Memory B cell (primary cell): ENCODE measurements around the gene MGAT3.
"Not testable (repeated sequence)": the region's sequence is repeated elsewhere in the genome, so short reads cannot be mapped to it uniquely, and the experiment has no call there.

Source experiments
- ATAC-seq: fragments of 150-1000 bp; cut with Tn5 transposase; 2 replicates; pipeline ENCODE4 v1.10.0; 2021; ENCODE audit warnings: low read depth, mild to moderate bottlenecking, moderate library complexity
- DNase-seq, 2 donors: peaks; one replicate each; pipeline ENCODE4 v3.0.0; 2022; ENCODE audit warnings: low spot score in 2 of 2
- H3K27ac Mint-ChIP-seq: one replicate; pipeline ENCODE4 v1.8.0; 2022; ENCODE audit warnings: mild to moderate bottlenecking, moderate library complexity, mixed read lengths
- H3K27me3 Mint-ChIP-seq: one replicate; pipeline ENCODE4 v1.8.0; 2022; ENCODE audit warnings: mixed read lengths
- H3K36me3 Mint-ChIP-seq: one replicate; pipeline ENCODE4 v1.8.0; 2022; ENCODE audit warnings: mild to moderate bottlenecking, mixed read lengths
- H3K4me1 Mint-ChIP-seq: one replicate; pipeline ENCODE4 v1.8.0; 2022; ENCODE audit warnings: mixed read lengths
- H3K4me3 Mint-ChIP-seq: one replicate; pipeline ENCODE4 v1.8.0; 2022; ENCODE audit warnings: mild to moderate bottlenecking, moderate library complexity, mixed read lengths
- H3K9me3 Mint-ChIP-seq: one replicate; pipeline ENCODE4 v1.8.0; 2022; ENCODE audit warnings: mixed read lengths

Gene MGAT3

GRCh38 chr22:39456522-39457197 is at the start of gene MGAT3:
MGAT3 (plus strand) TSS chr22:39457012; CDS start chr22:39487348, 30,336 bp downstream.
- Mint-ChIP-seq H3K27me3 (no peaks in the 10 kb centered on the region), H3K9me3 (no peaks in the 10 kb centered on the region), H3K36me3 (peaks cover 2% of the 10 kb centered on the region), H3K4me3 (peak within 1 kb of the TSS; percentile 78), H3K27ac (peak within 1 kb of the TSS; percentile 76), H3K4me1 (peaks cover 46% of the 10 kb centered on the region)
- no peak for DNase-seq
- ATAC-seq = peak; percentile 36

DNA sequence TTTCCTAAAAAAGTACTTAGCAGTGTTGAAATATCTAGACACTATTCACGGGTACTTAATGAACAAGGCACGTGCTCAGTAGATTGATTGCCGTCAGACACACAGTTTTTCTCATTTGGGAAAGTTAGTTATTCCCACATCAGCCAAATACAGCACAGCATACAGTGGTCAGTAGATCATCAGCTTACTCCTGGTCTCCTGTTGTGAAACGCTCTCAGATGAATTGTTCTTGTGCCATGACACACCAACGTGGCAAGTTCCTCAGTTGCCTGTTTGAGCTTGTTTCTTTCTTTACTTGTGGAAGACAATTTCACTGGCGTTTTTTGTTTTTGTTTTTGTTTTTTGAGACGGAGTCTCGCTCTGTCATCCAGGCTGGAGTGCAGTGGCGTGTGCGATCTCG is 48.6 kb upstream of the MGAT3 start:
- H3K4me1 Mint-ChIP-seq = peaks cover 15% of the 10 kb centered on the region
- H3K4me3 Mint-ChIP-seq = no peak overlapping the region
- no peak overlapping the region for H3K27ac Mint-ChIP-seq
- no peaks in the 10 kb centered on the region for H3K9me3 Mint-ChIP-seq
- ATAC-seq (no peak), DNase-seq (no peak)
- H3K36me3 Mint-ChIP-seq = peaks cover 5% of the 10 kb centered on the region
- H3K27me3 Mint-ChIP-seq = no peaks in the 10 kb centered on the region

GRCh38 chr22:39408807-39409206 is 48.0 kb upstream of the MGAT3 start:
- DNase-seq (no peak), ATAC-seq (no peak)
- Mint-ChIP-seq H3K4me1 (peaks cover 14% of the 10 kb centered on the region), H3K27me3 (no peaks in the 10 kb centered on the region), H3K36me3 (peaks cover 3% of the 10 kb centered on the region), H3K27ac (no peak overlapping the region), H3K9me3 (no peaks in the 10 kb centered on the region), H3K4me3 (no peak overlapping the region)

- Mint-ChIP-seq H3K4me1 (peaks cover 15% of the 10 kb centered on the region), H3K27ac (no peak overlapping the region), H3K4me3 (no peak overlapping the region), H3K9me3 (no peaks in the 10 kb centered on the region), H3K36me3 (peaks cover 1% of the 10 kb centered on the region), H3K27me3 (no peaks in the 10 kb centered on the region)
- DNase-seq (no peak), ATAC-seq (no peak)
These were observed 47.2 kb upstream of the MGAT3 start for GRCh38 chr22:39409516-39410029.

GRCh38 chr22:39410264-39410663 is 46.5 kb upstream of the MGAT3 start:
- DNase-seq = no peak
- ATAC-seq = no peak
- Mint-ChIP-seq H3K36me3 (peaks cover 1% of the 10 kb centered on the region), H3K4me1 (peaks cover 15% of the 10 kb centered on the region), H3K27me3 (no peaks in the 10 kb centered on the region), H3K9me3 (no peaks in the 10 kb centered on the region), H3K4me3 (no peak overlapping the region), H3K27ac (no peak overlapping the region)

- not testable (repeated sequence) for H3K9me3 Mint-ChIP-seq, H3K27ac Mint-ChIP-seq, H3K27me3 Mint-ChIP-seq, H3K36me3 Mint-ChIP-seq, ATAC-seq, DNase-seq, H3K4me3 Mint-ChIP-seq
- peaks cover 15% of the 10 kb centered on the region for H3K4me1 Mint-ChIP-seq
These were observed 44.9 kb upstream of the MGAT3 start for GRCh38 chr22:39411828-39412365.

- ATAC-seq, H3K27me3 Mint-ChIP-seq, H3K27ac Mint-ChIP-seq, H3K9me3 Mint-ChIP-seq, H3K36me3 Mint-ChIP-seq, H3K4me3 Mint-ChIP-seq, DNase-seq: not testable (repeated sequence)
- peaks cover 15% of the 10 kb centered on the region for H3K4me1 Mint-ChIP-seq
These were observed 43.6 kb upstream of the MGAT3 start for GRCh38 chr22:39413204-39413603.

DNA sequence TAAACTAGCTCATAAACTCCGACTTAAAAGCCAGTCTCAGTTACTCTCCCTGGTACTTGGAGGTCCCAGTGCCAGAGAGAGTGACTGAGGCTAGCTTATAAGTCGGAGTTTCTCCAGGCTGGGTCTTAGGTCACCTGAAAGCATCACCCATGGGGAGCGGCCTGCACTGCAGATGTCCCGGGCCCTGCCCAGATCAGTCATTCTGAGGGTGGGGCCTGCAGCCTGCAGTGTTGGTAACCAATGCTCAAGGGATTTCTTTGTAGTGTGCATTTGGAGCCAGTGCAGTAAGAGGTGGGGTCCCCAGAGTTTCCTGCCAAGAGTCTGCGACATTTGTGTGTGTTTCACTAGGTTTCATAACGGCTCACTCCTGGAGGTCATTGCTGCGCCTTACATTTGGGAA is 42.4 kb upstream of the MGAT3 start:
- Mint-ChIP-seq H3K4me3 (no peak overlapping the region), H3K9me3 (no peaks in the 10 kb centered on the region), H3K4me1 (peaks cover 19% of the 10 kb centered on the region), H3K36me3 (peaks cover 10% of the 10 kb centered on the region), H3K27ac (no peak overlapping the region), H3K27me3 (no peaks in the 10 kb centered on the region)
- DNase-seq (no peak), ATAC-seq (no peak)

GRCh38 chr22:39414886-39415285 is 41.9 kb upstream of the MGAT3 start:
- peaks cover 14% of the 10 kb centered on the region for H3K36me3 Mint-ChIP-seq
- no peak overlapping the region for H3K27ac Mint-ChIP-seq
- no peak overlapping the region for H3K4me3 Mint-ChIP-seq
- H3K4me1 Mint-ChIP-seq = peaks cover 15% of the 10 kb centered on the region
- no peaks in the 10 kb centered on the region for H3K9me3 Mint-ChIP-seq
- no peaks in the 10 kb centered on the region for H3K27me3 Mint-ChIP-seq
- DNase-seq (no peak), ATAC-seq (no peak)

DNA sequence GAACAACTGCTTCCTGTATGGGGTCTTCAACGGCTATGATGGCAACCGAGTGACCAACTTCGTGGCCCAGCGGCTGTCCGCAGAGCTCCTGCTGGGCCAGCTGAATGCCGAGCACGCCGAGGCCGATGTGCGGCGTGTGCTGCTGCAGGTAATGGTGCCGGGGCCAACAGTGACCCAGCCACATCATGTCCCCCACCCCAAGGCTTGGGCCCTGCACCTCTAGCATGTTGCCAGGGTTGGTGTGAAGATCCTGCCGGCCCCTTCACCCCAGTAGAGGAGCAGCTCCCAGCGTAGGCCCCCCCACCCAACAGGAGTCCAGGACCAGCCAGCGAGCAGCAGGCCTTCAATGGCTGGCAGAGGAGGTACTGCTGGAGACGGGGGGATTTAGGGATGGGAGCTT is 41.3 kb upstream of the MGAT3 start:
- H3K9me3 Mint-ChIP-seq = no peaks in the 10 kb centered on the region

DNA sequence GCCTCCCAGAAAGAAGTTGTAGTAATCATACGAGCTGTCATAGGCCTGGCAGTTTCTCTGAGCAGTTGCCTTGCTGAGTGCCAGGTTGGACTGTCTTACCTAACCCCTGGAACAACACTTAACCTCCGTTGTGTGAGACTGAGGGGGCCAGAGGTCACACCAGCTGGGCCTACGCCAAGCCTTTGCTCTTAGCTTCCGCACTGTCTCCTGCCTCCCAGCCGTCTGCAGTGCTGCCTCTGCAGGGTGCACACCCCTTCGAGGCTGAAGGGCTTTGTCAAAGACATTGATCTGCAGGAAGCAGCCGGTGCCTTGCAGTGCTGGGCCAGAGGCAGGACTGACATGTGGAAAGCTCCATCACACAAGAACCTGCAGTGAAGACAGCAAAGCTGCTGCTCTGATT is 40.5 kb upstream of the MGAT3 start:
- H3K27ac Mint-ChIP-seq = no peak overlapping the region
- DNase-seq (no peak), ATAC-seq (no peak)
- H3K4me1 Mint-ChIP-seq = peaks cover 15% of the 10 kb centered on the region
- no peak overlapping the region for H3K4me3 Mint-ChIP-seq
- H3K36me3 Mint-ChIP-seq = peaks cover 20% of the 10 kb centered on the region
- no peaks in the 10 kb centered on the region for H3K27me3 Mint-ChIP-seq
- no peaks in the 10 kb centered on the region for H3K9me3 Mint-ChIP-seq

More for the DNA sequence above, 41.3 kb upstream of the MGAT3 start:
- Mint-ChIP-seq H3K27me3 (no peaks in the 10 kb centered on the region), H3K36me3 (peaks cover 15% of the 10 kb centered on the region), H3K4me3 (no peak overlapping the region), H3K4me1 (peaks cover 15% of the 10 kb centered on the region), H3K27ac (no peak overlapping the region)
- ATAC-seq = no peak
- no peak for DNase-seq

DNA sequence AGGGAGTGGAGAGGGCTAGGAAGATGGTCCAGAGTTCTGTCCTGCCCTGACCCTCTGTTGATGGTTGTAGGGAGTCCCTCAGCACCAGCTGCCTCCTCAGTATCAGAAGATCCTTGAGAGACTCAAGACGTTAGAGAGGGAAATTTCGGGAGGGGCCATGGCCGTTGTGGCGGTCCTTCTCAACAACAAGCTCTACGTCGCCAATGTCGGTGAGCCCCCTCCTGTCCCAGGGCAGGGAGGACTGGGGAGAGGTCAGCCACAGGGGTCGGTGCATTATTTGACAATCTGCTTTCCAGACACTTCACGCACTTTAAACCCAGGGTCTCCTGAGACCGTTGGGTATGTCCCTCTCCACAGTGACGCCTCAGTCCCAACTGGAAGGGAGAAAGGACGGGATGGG is 39.2 kb upstream of the MGAT3 start:
- no peak for ATAC-seq
- no peak overlapping the region for H3K4me3 Mint-ChIP-seq
- H3K4me1 Mint-ChIP-seq = peaks cover 8% of the 10 kb centered on the region
- no peak overlapping the region for H3K27ac Mint-ChIP-seq
- no peaks in the 10 kb centered on the region for H3K9me3 Mint-ChIP-seq
- no peaks in the 10 kb centered on the region for H3K27me3 Mint-ChIP-seq
- DNase-seq = no peak
- H3K36me3 Mint-ChIP-seq = peaks cover 24% of the 10 kb centered on the region

DNA sequence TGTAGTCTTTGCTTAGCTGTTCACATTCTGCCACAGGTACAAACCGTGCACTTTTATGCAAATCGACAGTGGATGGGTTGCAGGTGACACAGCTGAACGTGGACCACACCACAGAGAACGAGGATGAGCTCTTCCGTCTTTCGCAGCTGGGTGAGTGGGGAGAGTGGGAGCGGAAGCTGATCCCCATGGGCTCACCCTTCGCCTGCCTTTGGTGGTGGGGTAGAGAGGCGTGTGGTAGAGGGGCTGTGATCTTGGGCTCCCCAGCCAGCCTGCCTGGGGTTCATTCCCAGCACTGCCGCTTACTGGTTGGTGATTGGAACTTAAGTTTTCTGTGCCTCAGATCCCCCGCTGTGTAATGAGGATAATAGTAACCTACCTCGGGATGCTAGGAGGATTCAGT is 38.1 kb upstream of the MGAT3 start:
- H3K4me3 Mint-ChIP-seq = no peak overlapping the region
- H3K9me3 Mint-ChIP-seq = no peaks in the 10 kb centered on the region
- H3K27me3 Mint-ChIP-seq = no peaks in the 10 kb centered on the region
- DNase-seq = no peak
- H3K4me1 Mint-ChIP-seq = peaks cover 8% of the 10 kb centered on the region
- ATAC-seq = peak; percentile 29
- H3K36me3 Mint-ChIP-seq = peaks cover 26% of the 10 kb centered on the region
- H3K27ac Mint-ChIP-seq = peak overlapping the region; percentile 36

- H3K4me3 Mint-ChIP-seq = no peak overlapping the region
- H3K9me3 Mint-ChIP-seq = no peaks in the 10 kb centered on the region
- H3K27ac Mint-ChIP-seq = no peak overlapping the region
- DNase-seq = no peak
- ATAC-seq = no peak
- peaks cover 29% of the 10 kb centered on the region for H3K36me3 Mint-ChIP-seq
- H3K27me3 Mint-ChIP-seq = no peaks in the 10 kb centered on the region
- H3K4me1 Mint-ChIP-seq = peaks cover 6% of the 10 kb centered on the region
These were observed 37.7 kb upstream of the MGAT3 start for GRCh38 chr22:39419096-39419495.

GRCh38 chr22:39419911-39420310 is 36.9 kb upstream of the MGAT3 start:
- ATAC-seq (no peak), DNase-seq (no peak)
- Mint-ChIP-seq H3K4me1 (peaks cover 5% of the 10 kb centered on the region), H3K27me3 (no peaks in the 10 kb centered on the region), H3K4me3 (no peak overlapping the region), H3K36me3 (peaks cover 30% of the 10 kb centered on the region), H3K27ac (no peak overlapping the region), H3K9me3 (no peaks in the 10 kb centered on the region)
